OCI-LY7 (cell line): ENCODE data around the gene NFATC1.

Source experiments
- CTCF ChIP-seq: fragments of 200-600 bp; sonication (generic); conservative IDR thresholded peaks from 2 replicates; pipeline ENCODE4 v1.5.1; 2014; ENCODE audit warnings: mild to moderate bottlenecking, antibody characterized with exemption, low read length, moderate library complexity, mixed read lengths
- EZH2phosphoT487 ChIP-seq: fragments of 200-600 bp; sonication (generic); IDR thresholded peaks from 2 replicates; pipeline ENCODE4 v1.6.1; 2018; ENCODE audit warnings: low read depth, borderline replicate concordance, mild to moderate bottlenecking, mixed run types, antibody characterized with exemption, low read length, moderate library complexity, mixed read lengths

DNA sequence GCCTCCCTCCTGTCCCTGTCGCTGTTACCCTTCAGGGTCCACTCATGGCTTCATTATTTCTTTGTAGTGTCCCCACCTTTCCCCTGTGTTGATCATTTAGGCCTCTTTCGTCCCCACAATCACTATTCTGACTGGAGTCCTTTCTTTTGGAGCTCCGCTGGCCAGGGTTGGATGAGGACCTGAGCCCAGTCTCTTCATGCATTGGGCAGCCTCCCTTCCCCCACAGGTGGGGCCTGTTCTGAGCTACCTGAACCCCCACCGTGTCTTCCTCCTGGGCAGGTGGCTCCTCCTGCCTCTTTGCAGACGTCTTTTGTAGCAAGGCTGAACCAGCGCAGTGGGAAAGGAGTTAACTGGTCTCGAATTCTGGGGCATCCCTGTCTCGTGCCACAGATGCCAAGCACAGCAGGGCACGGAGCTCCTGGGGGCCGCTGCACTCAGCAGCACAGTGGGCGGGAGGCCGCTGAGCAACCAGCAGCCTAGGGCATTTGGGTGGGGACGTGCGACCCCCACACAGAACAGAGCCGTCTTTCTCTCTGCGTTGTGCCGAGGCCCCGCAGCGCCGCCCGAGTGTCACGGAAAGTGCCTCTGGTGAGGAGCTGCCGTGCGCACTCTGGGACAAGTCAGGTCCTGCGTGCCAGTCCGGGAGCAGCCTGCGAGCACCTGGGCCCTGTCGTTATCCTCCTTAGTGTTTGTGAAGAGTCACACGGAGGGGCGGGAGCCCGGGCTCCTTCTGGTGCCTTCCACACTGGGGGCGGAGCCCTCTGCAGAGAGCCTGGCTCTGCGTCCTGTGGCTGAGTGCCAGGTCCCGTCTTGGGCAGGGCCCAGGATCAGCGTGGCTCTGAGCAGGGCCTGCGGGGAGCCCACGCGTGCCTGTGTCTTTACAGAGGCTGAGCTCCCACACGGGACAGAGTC, 130.1 kb downstream of the NFATC1 start:
- TF ChIP-seq CTCF: no peak
- TF ChIP-seq EZH2phosphoT487: no peak
